K562 (cell line): Measurements from ENCODE around the gene RNF126. TPM values are rescaled to one million over a fixed set of nuclear protein-coding genes. Genes with fewer than 3 reads are reported as not detected.

Experiments
- ATAC-seq: fragments of 200-7000 bp; cut with Tn5 transposase; 3 replicates; pipeline ENCODE4 v1.9.1; 2020; ENCODE audit warnings: moderate library complexity
- BruUV-seq: library from RNA; stranded (reverse); fragments of 400-500 nt; replicated peaks from 2 replicates; lab custom pipeline; 2021; lab: Mats Ljungman, UMichigan
- CTCF ChIA-PET: fragments of 300-600 bp; formaldehyde crosslinking; extraction: SDS; loops from one replicate; lab custom pipeline; 2021; ENCODE audit warnings: low intra/inter-chr PET ratio; lab: Yijun Ruan, JAX
- POLR2A ChIA-PET: fragments of 300-600, 350-650 bp; sonication (Branson Sonifier 250); formaldehyde crosslinking; extraction: SDS; loops from one replicate; lab custom pipeline; 2021; ENCODE audit warnings: antibody characterized with exemption, inconsistent platforms; lab: Yijun Ruan, JAX
- DNase-seq, 4 experiments: peaks; one replicate each; pipeline versions ENCODE4 v3.0.0 to v3.0.0-alpha.2; 2011 to 2018; ENCODE audit warnings: low spot score in 3 of 4, mixed read lengths in 3 of 4; ENCODE audit errors: extremely low read depth in 1 of 4
- FAIRE-seq: peaks from 2 replicates; lab custom pipeline; 2011; peaks lifted over from hg19 to GRCh38; lab: Jason Lieb, UNC
- H2AFZ ChIP-seq: 2 replicates; pipeline ENCODE4 v1.6.0; 2011; ENCODE audit warnings: low read depth, low read length, control low read depth, inconsistent platforms
- H3K27ac ChIP-seq: fragments of 200-600 bp; 3 replicates; pipeline ENCODE4 v1.8.0; 2011; ENCODE audit warnings: low read depth, mild to moderate bottlenecking, control low read depth, inconsistent platforms, low read length, moderate library complexity, mixed read lengths; ENCODE audit errors: extremely low read depth
- H3K27me3 ChIP-seq, 2 experiments: fragments of 300-600 bp in 1 of 2; 2 replicates in 1 of 2; 3 replicates in 1 of 2; pipeline versions ENCODE4 v1.6.0 to v1.8.0; 2011; ENCODE audit warnings: inconsistent platforms in 2 of 2, low read length in 2 of 2, mild to moderate bottlenecking in 1 of 2, mixed read lengths in 1 of 2, moderate library complexity in 1 of 2; ENCODE audit not compliant: control insufficient read depth in 2 of 2, insufficient read depth in 2 of 2
- H3K36me3 ChIP-seq: fragments of 300-600 bp; 3 replicates; pipeline ENCODE4 v1.8.0; 2011; ENCODE audit warnings: mild to moderate bottlenecking, low read length, inconsistent platforms; ENCODE audit not compliant: control insufficient read depth, insufficient read depth
- H3K4me1 ChIP-seq, 2 experiments: fragments of 200-600 bp in 1 of 2; replicated peaks in 1 of 2; 2 replicates in 1 of 2; 3 replicates in 1 of 2; pipeline versions ENCODE4 v1.5.1 to v1.8.0; 2011; ENCODE audit warnings: inconsistent platforms in 2 of 2, low read length in 2 of 2, mild to moderate bottlenecking in 1 of 2, mixed read lengths in 1 of 2, moderate library complexity in 1 of 2; ENCODE audit not compliant: control insufficient read depth in 2 of 2, insufficient read depth in 2 of 2
- H3K4me2 ChIP-seq: 2 replicates; pipeline ENCODE4 v1.6.1; 2011; ENCODE audit warnings: low read length, control low read depth, inconsistent platforms, mixed read lengths; ENCODE audit not compliant: insufficient read depth
- H3K4me3 ChIP-seq: fragments of 200-600 bp; sonication (generic), shearing (Covaris generic); 2 replicates; pipeline ENCODE4 v1.5.1; 2016; ENCODE audit warnings: control low read depth, inconsistent platforms
- H3K79me2 ChIP-seq: fragments of 200-600 bp; 3 replicates; pipeline ENCODE4 v1.8.0; 2011; ENCODE audit warnings: low read length, inconsistent platforms; ENCODE audit not compliant: control insufficient read depth, insufficient read depth
- H3K9ac ChIP-seq, 2 experiments: 2 replicates each; pipeline versions ENCODE4 v1.6.0 to v1.6.1; 2011; ENCODE audit warnings: low read depth in 2 of 2, low read length in 2 of 2, control low read depth in 1 of 2, inconsistent platforms in 1 of 2, mild to moderate bottlenecking in 1 of 2, mixed read lengths in 1 of 2; ENCODE audit not compliant: insufficient read depth in 1 of 2
- H3K9me1 ChIP-seq: one replicate; pipeline ENCODE4 v1.6.0; 2011; ENCODE audit warnings: inconsistent platforms, mild to moderate bottlenecking, low read length, moderate library complexity; ENCODE audit not compliant: control insufficient read depth, insufficient read depth
- H3K9me3 ChIP-seq: replicated peaks from 2 replicates; pipeline ENCODE4 v1.5.1; 2011; ENCODE audit warnings: low read depth, low read length, inconsistent platforms; ENCODE audit not compliant: control insufficient read depth, insufficient read depth
- H4K20me1 ChIP-seq: replicated peaks from 2 replicates; pipeline ENCODE4 v1.6.1; 2011; ENCODE audit warnings: low read length, inconsistent platforms, mixed read lengths; ENCODE audit not compliant: control insufficient read depth, insufficient read depth
- NBN ChIP-seq: fragments of 450-650 bp; IDR thresholded peaks from 2 replicates; pipeline ENCODE4 v1.6.1; 2016; ENCODE audit warnings: low read depth, mild to moderate bottlenecking
- PHF21A ChIP-seq: fragments of 450-650 bp; IDR thresholded peaks from 2 replicates; pipeline ENCODE4 v1.6.1; 2017; ENCODE audit warnings: low read depth, borderline replicate concordance
- POLR2AphosphoS2 ChIP-seq: IDR thresholded peaks from 2 replicates; pipeline ENCODE4 v1.6.1; 2012; ENCODE audit warnings: low read length, improper control_type of control experiment
- POLR2G ChIP-seq: fragments of 200-400 bp; formaldehyde crosslinking; IDR thresholded peaks from 2 replicates; pipeline ENCODE4 v1.6.1; 2017; ENCODE audit warnings: low read depth, mild to moderate bottlenecking, antibody characterized with exemption, low read length, moderate library complexity
- SETDB1 ChIP-seq: IDR thresholded peaks from one replicate; pipeline ENCODE4 v1.6.1; 2012; ENCODE audit warnings: low read length, control low read depth, inconsistent platforms
- ZC3H4 ChIP-seq: sonication (generic); formaldehyde crosslinking; IDR thresholded peaks from 2 replicates; pipeline ENCODE4 v1.9.0; 2021; ENCODE audit warnings: missing genetic modification reagents, borderline replicate concordance
- ZNF146 ChIP-seq: IDR thresholded peaks from one replicate; pipeline ENCODE4 v1.6.1; 2018; ENCODE audit warnings: missing compliant biosample characterization; ENCODE audit not compliant: unreplicated experiment
- ZNF274 ChIP-seq: IDR thresholded peaks from 2 replicates; pipeline ENCODE4 v1.6.1; 2011; ENCODE audit warnings: low read depth, mild to moderate bottlenecking, low read length, moderate library complexity, borderline replicate concordance
- ZNF589 ChIP-seq: fragments of 200-800 bp; sonication (Bioruptor generic); IDR thresholded peaks from 2 replicates; pipeline ENCODE4 v1.6.1; 2016; ENCODE audit warnings: low read depth, missing genetic modification characterization, missing compliant biosample characterization
- WGBS: fragments of 100-300 bp; shearing (Covaris generic); methylation state at CpG from one replicate; pipeline ENCODE4 v1.1.6; 2016; ENCODE audit warnings: low coverage, mixed read lengths; ENCODE audit not compliant: insufficient coverage; ENCODE audit errors: missing lambda C conversion rate; 5-methylcytosine and 5-hydroxymethylcytosine counted together
- in situ Hi-C: fragments of 300-500 bp; cut with MboI; formaldehyde crosslinking; loops from 4 replicates; pipeline ENCODE4 v1.15.0; 2018; ENCODE audit warnings: inconsistent platforms, mixed read lengths
- intact Hi-C: fragments of 100-400 bp; cut with micrococcal nuclease; formaldehyde crosslinking; loops from 2 replicates; pipeline ENCODE4 v1.14.2; 2022
- polyA plus RNA-seq, 8 experiments: library from polyadenylated mRNA; depleted of rRNA in 4 of 8; stranded (reverse) in 5 of 8; unstranded in 3 of 8; fragments of >200 nt; fragmentation: Nextera tagmentation in 2 of 8; fragmentation: Illumina TruSeq in 1 of 8; extraction: Ambion mirVana in 2 of 8; extraction: Trizol in 1 of 8; gene quantifications; 2 replicates each; pipeline versions ENCODE4 v1.2.1 to v1.2.3, GENCODE V29; 2011 to 2014; ENCODE audit warnings: inconsistent platforms in 1 of 8, missing spikeins in 1 of 8
- total RNA-seq, 7 experiments: library from RNA; depleted of rRNA in 6 of 7; stranded (reverse); fragments of >200 nt in 6 of 7; fragmentation: Illumina TruSeq in 2 of 7; extraction: Trizol in 2 of 7; gene quantifications; 2 replicates each; pipeline versions ENCODE4 v1.2.1 to v1.2.3, GENCODE V29; 2011 to 2021; ENCODE audit warnings: low replicate concordance in 1 of 7
- TF ChIP-seq, protein P1 (sequence below): IDR thresholded peaks from 2 replicates; pipeline ENCODE4 v1.6.1; 2011; ENCODE audit warnings: borderline replicate concordance, low read depth, mild to moderate bottlenecking, moderate library complexity, low read length; ENCODE audit not compliant: insufficient read depth, poor library complexity, severe bottlenecking

Gene RNF126
- total and polyA plus RNA-seq, 9 of the 15 experiments (the other 6 are each of a cell fraction or from before 2014, with no cell fraction given): 0.27 to 101 (median 12.3) TPM

DNA sequence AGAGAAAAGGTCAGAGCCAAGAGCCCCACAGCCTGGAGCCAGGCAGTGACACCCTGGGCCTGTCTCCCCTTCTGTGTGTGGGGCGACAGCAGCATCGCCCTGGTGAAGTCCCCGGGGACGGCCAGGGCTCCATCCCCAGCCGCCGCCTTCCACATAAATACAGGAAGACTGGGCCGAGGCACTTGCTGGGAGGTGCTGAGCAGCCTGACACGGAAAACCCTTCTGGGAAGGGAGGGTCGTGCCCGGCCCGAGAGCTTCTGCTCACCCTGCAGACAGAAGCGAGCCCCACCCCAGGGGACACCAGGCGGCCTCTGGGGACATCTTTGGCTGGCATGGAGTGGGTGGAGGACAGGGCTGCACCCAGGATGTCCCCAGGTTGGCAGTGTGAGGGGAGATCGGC, 18.2 kb downstream of the RNF126 start (continued):
- TF ChIP-seq, protein P1, sequence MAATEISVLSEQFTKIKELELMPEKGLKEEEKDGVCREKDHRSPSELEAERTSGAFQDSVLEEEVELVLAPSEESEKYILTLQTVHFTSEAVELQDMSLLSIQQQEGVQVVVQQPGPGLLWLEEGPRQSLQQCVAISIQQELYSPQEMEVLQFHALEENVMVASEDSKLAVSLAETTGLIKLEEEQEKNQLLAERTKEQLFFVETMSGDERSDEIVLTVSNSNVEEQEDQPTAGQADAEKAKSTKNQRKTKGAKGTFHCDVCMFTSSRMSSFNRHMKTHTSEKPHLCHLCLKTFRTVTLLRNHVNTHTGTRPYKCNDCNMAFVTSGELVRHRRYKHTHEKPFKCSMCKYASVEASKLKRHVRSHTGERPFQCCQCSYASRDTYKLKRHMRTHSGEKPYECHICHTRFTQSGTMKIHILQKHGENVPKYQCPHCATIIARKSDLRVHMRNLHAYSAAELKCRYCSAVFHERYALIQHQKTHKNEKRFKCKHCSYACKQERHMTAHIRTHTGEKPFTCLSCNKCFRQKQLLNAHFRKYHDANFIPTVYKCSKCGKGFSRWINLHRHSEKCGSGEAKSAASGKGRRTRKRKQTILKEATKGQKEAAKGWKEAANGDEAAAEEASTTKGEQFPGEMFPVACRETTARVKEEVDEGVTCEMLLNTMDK: no peak

DNA sequence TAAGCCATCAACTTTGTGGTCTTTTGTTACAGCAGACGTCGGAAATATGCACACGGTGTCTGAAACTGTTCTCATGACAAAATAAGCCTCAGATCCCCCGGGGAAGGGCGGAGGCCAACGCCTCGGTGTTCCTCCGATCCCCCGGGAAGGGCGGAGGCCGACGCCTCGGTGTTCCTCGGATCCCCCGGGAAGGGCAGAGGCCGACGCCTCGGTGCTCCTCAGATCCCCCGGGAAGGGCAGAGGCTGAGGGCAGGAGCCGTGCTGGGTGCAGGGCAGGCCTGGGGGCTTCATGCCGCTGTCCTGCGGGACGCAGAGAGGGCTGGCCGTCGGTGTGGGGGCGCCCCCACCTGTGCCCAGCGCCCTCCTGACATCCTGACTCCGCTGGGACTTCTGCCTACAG, 18.7 kb downstream of the RNF126 start:
- H3K9me1 ChIP-seq: no peaks in the 10 kb centered on the region
- POLR2A ChIA-PET: no interaction called here
- H3K4me1 ChIP-seq: peaks cover 0 to 52% of the 10 kb centered on the region in 2 experiments; a peak in 2 of 5 replicates
- WGBS: 78% methylated on average over 17 of the region's 28 CpGs
- no peak for FAIRE-seq
- intact Hi-C loops: no loop called here
- in situ Hi-C loops: no loop called here
- no peak overlapping the region for H3K9ac ChIP-seq
- BruUV-seq: no TSS peak
- H3K79me2 ChIP-seq: no peaks in the 10 kb centered on the region
- no peaks in the 10 kb centered on the region for H4K20me1 ChIP-seq
- H3K4me3 ChIP-seq: no peak overlapping the region
- peaks cover 46% of the 10 kb centered on the region; the same call in 1 of the 3 replicates for H3K36me3 ChIP-seq
- TF ChIP-seq SETDB1 (no peak), ZNF274 (no peak), ZNF589 (CRISPR knock-in tag) (no peak), ZNF146 (no peak), POLR2G (peak; percentile 14), NBN (no peak), PHF21A (no peak), POLR2AphosphoS2 (no peak), ZC3H4 (CRISPR knock-in tag) (no peak)
- TF ChIP-seq, all 486 proteins: peak for 1
- Histone ChIP-seq H2AFZ (no peak overlapping the region), H3K4me2 (no peak overlapping the region), H3K27ac (no peak overlapping the region), H3K9me3 (no peaks in the 10 kb centered on the region), H3K27me3 (no peaks in the 10 kb centered on the region)
- CTCF ChIA-PET: no interaction called here
- ATAC-seq: no peak
- no peak for DNase-seq
